Smooth muscle cell (in vitro differentiated cells): ENCODE data around the gene KIRREL3. TPM values are rescaled to one million over a fixed set of nuclear protein-coding genes. Genes with fewer than 3 reads are reported as not detected.

ENCODE experiments used
- DNase-seq: peaks from one replicate; lab custom pipeline; 2025; ENCODE audit not compliant: unreplicated experiment; lab: John Stamatoyannopoulos, UW
- H2AFZ ChIP-seq: fragments of 200-600 bp; sonication (generic); 2 replicates; pipeline ENCODE4 v1.6.0; 2016; ENCODE audit warnings: antibody characterized with exemption, low read depth, mild to moderate bottlenecking
- H3F3A ChIP-seq: fragments of 200-600 bp; sonication (generic); 2 replicates; pipeline ENCODE4 v1.6.0; 2017; ENCODE audit warnings: antibody characterized with exemption, low read depth
- H3K27ac ChIP-seq: fragments of 200-600 bp; sonication (generic); 2 replicates; pipeline ENCODE4 v1.5.1; 2016; ENCODE audit warnings: low read depth, mild to moderate bottlenecking
- H3K27me3 ChIP-seq: fragments of 200-600 bp; sonication (generic); 2 replicates; pipeline ENCODE4 v1.6.1; 2016; ENCODE audit warnings: low read depth, mild to moderate bottlenecking
- H3K36me3 ChIP-seq: fragments of 200-600 bp; sonication (generic); 2 replicates; pipeline ENCODE4 v1.5.1; 2016; ENCODE audit warnings: low read depth
- H3K4me1 ChIP-seq: fragments of 200-600 bp; sonication (generic); 2 replicates; pipeline ENCODE4 v1.5.1; 2016; ENCODE audit warnings: low read depth
- H3K4me2 ChIP-seq: fragments of 200-600 bp; sonication (generic); 2 replicates; pipeline ENCODE4 v1.6.0; 2016; ENCODE audit warnings: mild to moderate bottlenecking
- H3K4me3 ChIP-seq: fragments of 200-600 bp; sonication (generic); 2 replicates; pipeline ENCODE4 v1.5.1; 2016; ENCODE audit warnings: mild to moderate bottlenecking
- H3K79me2 ChIP-seq: fragments of 200-600 bp; sonication (generic); 2 replicates; pipeline ENCODE4 v1.6.0; 2016; ENCODE audit warnings: low read depth, mild to moderate bottlenecking
- H3K9ac ChIP-seq: fragments of 200-600 bp; sonication (generic); 2 replicates; pipeline ENCODE4 v1.6.0; 2016; ENCODE audit warnings: low read depth
- H3K9me3 ChIP-seq: fragments of 200-600 bp; sonication (generic); replicated peaks from 2 replicates; pipeline ENCODE4 v1.5.1; 2016; ENCODE audit warnings: low read depth
- H4K20me1 ChIP-seq: fragments of 200-600 bp; sonication (generic); 2 replicates; pipeline ENCODE4 v1.6.0; 2016; ENCODE audit warnings: low read depth
- CTCF ChIP-seq: fragments of 200-600 bp; sonication (generic); IDR thresholded peaks from 2 replicates; pipeline ENCODE4 v1.5.1; 2017; ENCODE audit warnings: borderline replicate concordance, mild to moderate bottlenecking, antibody characterized with exemption; ENCODE audit not compliant: insufficient read depth, poor library complexity, severe bottlenecking
- WGBS: methylation state at CpG from one replicate; pipeline ENCODE4 v1.1.7; 2016; ENCODE audit warnings: low lambda C conversion rate; 5-methylcytosine and 5-hydroxymethylcytosine counted together
- polyA plus RNA-seq: library from polyadenylated mRNA; unstranded; fragments of >200 nt; fragmentation: Nextera tagmentation; extraction: Ambion mirVana; gene quantifications from 2 replicates; pipeline ENCODE4 v1.2.1, GENCODE V29; 2016
- total RNA-seq: library from RNA; depleted of rRNA; stranded (reverse); fragments of >200 nt; gene quantifications from 2 replicates; pipeline ENCODE4 v1.2.3, GENCODE V29; 2014

Gene KIRREL3
- total and polyA plus RNA-seq, 2 experiments from 2014 or later = 1.2 TPM; not detected in 1

- 73% methylated on average over 5 of the region's 5 CpGs for WGBS
- Histone ChIP-seq H3F3A (no peaks in the 10 kb centered on the region), H3K4me3 (no peak overlapping the region), H3K27ac (no peak overlapping the region), H3K4me1 (no peaks in the 10 kb centered on the region), H3K36me3 (no peaks in the 10 kb centered on the region), H2AFZ (no peak overlapping the region), H3K4me2 (no peak overlapping the region), H3K9me3 (no peaks in the 10 kb centered on the region), H3K27me3 (peaks cover 78% of the 10 kb centered on the region), H3K79me2 (no peaks in the 10 kb centered on the region), H3K9ac (no peak overlapping the region), H4K20me1 (no peaks in the 10 kb centered on the region)
- no peak for DNase-seq
- TF ChIP-seq CTCF = no peak
These were observed 3.4 kb downstream of the KIRREL3 start for GRCh38 chr11:126997196-126997595.

- H4K20me1 ChIP-seq = no peaks in the 10 kb centered on the region
- H3K79me2 ChIP-seq = no peaks in the 10 kb centered on the region
- no peak overlapping the region for H2AFZ ChIP-seq
- H3K4me2 ChIP-seq = no peak overlapping the region
- no peaks in the 10 kb centered on the region for H3K9me3 ChIP-seq
- H3K4me1 ChIP-seq = no peaks in the 10 kb centered on the region
- no peak overlapping the region for H3K4me3 ChIP-seq
- TF ChIP-seq CTCF = no peak
- DNase-seq = no peak
- H3K36me3 ChIP-seq = no peaks in the 10 kb centered on the region
- H3F3A ChIP-seq = no peaks in the 10 kb centered on the region
- no peak overlapping the region for H3K27ac ChIP-seq
- WGBS = 89% methylated on average over 4 of the region's 4 CpGs
- H3K9ac ChIP-seq = no peak overlapping the region
- peaks cover 69% of the 10 kb centered on the region for H3K27me3 ChIP-seq
These were observed 4.3 kb downstream of the KIRREL3 start for GRCh38 chr11:126996036-126996804.

- Histone ChIP-seq H3K27ac (no peak overlapping the region), H3K9me3 (no peaks in the 10 kb centered on the region), H3K9ac (no peak overlapping the region), H3K4me2 (no peak overlapping the region), H3K27me3 (peaks cover 51% of the 10 kb centered on the region), H4K20me1 (no peaks in the 10 kb centered on the region), H3K36me3 (no peaks in the 10 kb centered on the region), H3K4me1 (no peaks in the 10 kb centered on the region), H3K79me2 (no peaks in the 10 kb centered on the region), H3F3A (no peaks in the 10 kb centered on the region), H2AFZ (no peak overlapping the region), H3K4me3 (no peak overlapping the region)
- DNase-seq = no peak
- 85% methylated on average over 2 of the region's 2 CpGs for WGBS
- no peak for TF ChIP-seq CTCF
These were observed 7.0 kb downstream of the KIRREL3 start for GRCh38 chr11:126993599-126993998.

GRCh38 chr11:126992804-126993111 lies 7.8 kb downstream of the KIRREL3 start:
- Histone ChIP-seq H2AFZ (no peak overlapping the region), H3K4me1 (no peaks in the 10 kb centered on the region), H3K27ac (peak overlapping the region; percentile 95), H3K79me2 (no peaks in the 10 kb centered on the region), H3K36me3 (no peaks in the 10 kb centered on the region), H3K4me2 (peak overlapping the region; percentile 70), H3K4me3 (no peak overlapping the region), H4K20me1 (no peaks in the 10 kb centered on the region), H3K9ac (peak overlapping the region; percentile 90), H3K9me3 (no peaks in the 10 kb centered on the region), H3K27me3 (peaks cover 47% of the 10 kb centered on the region), H3F3A (no peaks in the 10 kb centered on the region)
- DNase-seq = no peak
- 19% methylated on average over 2 of the region's 2 CpGs for WGBS
- no peak for TF ChIP-seq CTCF
